Esophagus muscularis mucosa (tissue), 4 donors: Measurements from ENCODE around the gene ANKRD44. TPM values are rescaled to one million over a fixed set of nuclear protein-coding genes. Genes with fewer than 3 reads are reported as not detected.

Experiments
- DNase-seq: peaks from one replicate; pipeline ENCODE4 v3.0.0-alpha.2; 2017; ENCODE audit errors: extremely low spot score
- H3K27ac ChIP-seq, 4 donors: fragments of 200-600 bp; sonication (generic); replicated peaks in 1 of 4; 1 replicate in 3 of 4; 2 replicates in 1 of 4; pipeline ENCODE4 v1.5.1; 2016 to 2019; ENCODE audit warnings: mild to moderate bottlenecking in 1 of 4
- H3K27me3 ChIP-seq, 4 donors: fragments of 200-600 bp; sonication (generic); one replicate each; pipeline versions ENCODE4 v1.5.1 to v1.6.0; 2016 to 2019
- H3K36me3 ChIP-seq, 4 donors: fragments of 200-600 bp; sonication (generic); one replicate each; pipeline ENCODE4 v1.5.1; 2016 to 2019
- H3K4me1 ChIP-seq, 4 donors: fragments of 200-600 bp; sonication (generic); one replicate each; pipeline ENCODE4 v1.5.1; 2016 to 2019
- H3K4me3 ChIP-seq, 4 donors: fragments of 200-600 bp; sonication (generic); 1 replicate in 2 of 4; 2 replicates in 2 of 4; pipeline ENCODE4 v1.5.1; 2016 to 2019; ENCODE audit warnings: mild to moderate bottlenecking in 4 of 4, moderate library complexity in 1 of 4
- H3K9me3 ChIP-seq, 4 donors: fragments of 200-600 bp; sonication (generic); 1 replicate in 3 of 4; 2 replicates in 1 of 4; pipeline ENCODE4 v1.5.1; 2016 to 2019
- EP300 ChIP-seq: sonication (generic); formaldehyde crosslinking; IDR thresholded peaks from one replicate; pipeline ENCODE4 v1.6.1; 2017; ENCODE audit warnings: antibody characterized with exemption
- POLR2A ChIP-seq: fragments of 450-650 bp; IDR thresholded peaks from one replicate; pipeline ENCODE4 v1.6.1; 2017; ENCODE audit warnings: antibody characterized with exemption, moderate library complexity, mild to moderate bottlenecking, low read depth
- POLR2AphosphoS5 ChIP-seq, 2 donors: sonication (generic); formaldehyde crosslinking; IDR thresholded peaks; one replicate each; pipeline ENCODE4 v1.6.1; 2017; ENCODE audit warnings: antibody characterized with exemption in 2 of 2
- WGBS: methylation state at CpG from one replicate; pipeline ENCODE4 v1.1.5; 2018; 5-methylcytosine and 5-hydroxymethylcytosine counted together
- intact Hi-C: fragments of 100-400 bp; cut with DNase I; formaldehyde crosslinking; loops from one replicate; pipeline ENCODE4 v1.15.1; 2023
- total RNA-seq, 4 donors: library from RNA; depleted of rRNA; stranded (reverse); fragments of >200 nt; gene quantifications; one replicate each; pipeline versions ENCODE4 v1.1.0 to v1.2.1, GENCODE V29; 2016
- TF ChIP-seq, protein P1 (sequence below), 3 experiments: fragments of 200-600 bp in 2 of 3; fragments of 450-650 bp in 1 of 3; sonication (generic) in 2 of 3; IDR thresholded peaks; one replicate each; pipeline ENCODE4 v1.5.1; 2017 to 2019; ENCODE audit warnings: antibody characterized with exemption in 3 of 3, mild to moderate bottlenecking in 2 of 3, moderate library complexity in 1 of 3

Gene ANKRD44
- total RNA-seq, 4 donors from 2014 or later: 41.4 to 76.6 (median 48.1) TPM

- 86% methylated on average over 3 of the region's 3 CpGs for WGBS
Observed at GRCh38 chr2:197190100-197190432, 120.5 kb downstream of the ANKRD44 start.

GRCh38 chr2:197189426-197190099 lies 121.0 kb downstream of the ANKRD44 start:
- Histone ChIP-seq H3K9me3 (no peaks in the 10 kb centered on the region), H3K27me3 (no peaks in the 10 kb centered on the region), H3K4me3 (no peak overlapping the region), H3K27ac (no peak overlapping the region), H3K36me3 (no peaks in the 10 kb centered on the region), H3K4me1 (peaks cover 8 to 54% (median 41%) of the 10 kb centered on the region in 4 donors)
- intact Hi-C loops: loop anchor here (2.0 to 5.0 kb wide), 3 partner anchors 68 to 188 kb away; partner anchors contain the start of gene ANKRD44
- no peak for TF ChIP-seq POLR2AphosphoS5 (IDR thresholded peaks at IDR 0.05)
- no peak for TF ChIP-seq EP300
- DNase-seq: peak; percentile 17
- 87% methylated on average over 10 of the region's 10 CpGs for WGBS

More at GRCh38 chr2:197190100-197190432, 120.5 kb downstream of the ANKRD44 start:
- no peaks in the 10 kb centered on the region for H3K36me3 ChIP-seq
- DNase-seq: no peak
- no peaks in the 10 kb centered on the region for H3K27me3 ChIP-seq
- no peaks in the 10 kb centered on the region for H3K9me3 ChIP-seq
- H3K4me3 ChIP-seq: no peak overlapping the region
- TF ChIP-seq, protein P1, sequence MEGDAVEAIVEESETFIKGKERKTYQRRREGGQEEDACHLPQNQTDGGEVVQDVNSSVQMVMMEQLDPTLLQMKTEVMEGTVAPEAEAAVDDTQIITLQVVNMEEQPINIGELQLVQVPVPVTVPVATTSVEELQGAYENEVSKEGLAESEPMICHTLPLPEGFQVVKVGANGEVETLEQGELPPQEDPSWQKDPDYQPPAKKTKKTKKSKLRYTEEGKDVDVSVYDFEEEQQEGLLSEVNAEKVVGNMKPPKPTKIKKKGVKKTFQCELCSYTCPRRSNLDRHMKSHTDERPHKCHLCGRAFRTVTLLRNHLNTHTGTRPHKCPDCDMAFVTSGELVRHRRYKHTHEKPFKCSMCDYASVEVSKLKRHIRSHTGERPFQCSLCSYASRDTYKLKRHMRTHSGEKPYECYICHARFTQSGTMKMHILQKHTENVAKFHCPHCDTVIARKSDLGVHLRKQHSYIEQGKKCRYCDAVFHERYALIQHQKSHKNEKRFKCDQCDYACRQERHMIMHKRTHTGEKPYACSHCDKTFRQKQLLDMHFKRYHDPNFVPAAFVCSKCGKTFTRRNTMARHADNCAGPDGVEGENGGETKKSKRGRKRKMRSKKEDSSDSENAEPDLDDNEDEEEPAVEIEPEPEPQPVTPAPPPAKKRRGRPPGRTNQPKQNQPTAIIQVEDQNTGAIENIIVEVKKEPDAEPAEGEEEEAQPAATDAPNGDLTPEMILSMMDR (IDR thresholded peaks at IDR 0.05): no peak
- TF ChIP-seq POLR2A: no peak
- TF ChIP-seq EP300: no peak
- no peak for TF ChIP-seq POLR2AphosphoS5 (IDR thresholded peaks at IDR 0.05)
- H3K4me1 ChIP-seq: peaks cover 7 to 54% (median 40%) of the 10 kb centered on the region in 4 donors
- no peak overlapping the region for H3K27ac ChIP-seq
- intact Hi-C loops: loop anchor here (2.0 to 5.0 kb wide), 3 partner anchors 67 to 187 kb away; partner anchors contain the start of gene ANKRD44

DNA sequence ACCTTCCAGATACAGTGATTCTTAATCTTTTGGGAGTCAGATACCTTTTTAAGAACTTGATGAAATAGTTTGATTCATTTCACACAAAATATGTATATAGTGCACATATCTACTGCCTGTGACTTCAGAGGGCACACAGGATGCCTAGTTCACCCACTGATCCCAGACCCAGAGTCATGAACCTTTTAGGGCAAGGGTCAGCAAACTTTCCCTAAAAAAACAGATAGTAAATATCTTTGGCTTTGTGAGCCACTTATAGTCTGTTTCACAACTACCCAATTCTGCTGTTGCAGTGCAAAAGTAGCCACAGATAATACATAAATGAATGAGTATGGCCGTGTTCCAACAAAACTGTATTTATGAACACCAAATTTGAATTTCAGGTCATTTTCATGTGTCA lies 124.9 kb downstream of the ANKRD44 start:
- no peaks in the 10 kb centered on the region for H3K9me3 ChIP-seq
- 92% methylated on average over 1 of the region's 1 CpG for WGBS
- no peaks in the 10 kb centered on the region for H3K36me3 ChIP-seq
- H3K4me1 ChIP-seq: peaks cover 8 to 65% (median 40%) of the 10 kb centered on the region in 4 donors
- DNase-seq: no peak
- intact Hi-C loops: no loop called here
- H3K27ac ChIP-seq: peak overlapping the region in 2 of 4 donors; percentile 50 to 55
- TF ChIP-seq POLR2AphosphoS5 (IDR thresholded peaks at IDR 0.05) (no peak), POLR2A (no peak), EP300 (no peak)
- TF ChIP-seq, protein P1 (IDR thresholded peaks at IDR 0.05): no peak
- H3K27me3 ChIP-seq: no peaks in the 10 kb centered on the region
- no peak overlapping the region for H3K4me3 ChIP-seq

DNA sequence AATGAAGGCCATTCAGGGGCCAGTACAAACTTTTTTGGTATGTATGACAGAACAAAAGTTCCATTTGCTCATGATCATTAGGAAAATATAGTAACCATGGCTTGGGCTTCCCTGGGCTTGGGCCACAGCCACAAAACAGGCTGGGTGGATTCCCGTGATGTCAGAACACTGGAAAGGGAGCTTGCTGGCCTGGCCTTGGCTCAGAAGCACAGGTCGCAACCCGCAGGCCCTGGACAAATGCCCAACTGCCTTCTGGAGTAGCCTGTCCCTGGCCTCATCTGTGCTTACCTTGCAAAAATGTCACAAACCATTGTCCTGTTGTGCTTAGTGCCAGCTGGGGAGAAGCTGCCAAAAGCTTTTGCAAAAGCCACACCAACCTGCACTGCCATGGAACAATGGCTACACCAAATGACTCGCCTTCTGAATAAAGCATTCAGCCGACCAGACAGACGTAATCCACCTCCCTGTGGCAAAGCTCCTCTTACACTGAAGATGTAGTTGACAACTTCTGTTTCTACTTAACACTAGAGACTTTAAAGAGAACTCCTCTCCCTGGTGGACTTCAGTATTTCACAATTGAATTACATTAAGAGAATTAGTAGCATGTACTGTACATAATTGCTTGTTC lies 125.5 kb downstream of the ANKRD44 start:
- Histone ChIP-seq H3K27ac (peak overlapping the region; percentile 21 to 55 (median 48)), H3K36me3 (no peaks in the 10 kb centered on the region), H3K27me3 (no peaks in the 10 kb centered on the region), H3K9me3 (no peaks in the 10 kb centered on the region), H3K4me3 (no peak overlapping the region), H3K4me1 (peaks cover 10 to 66% (median 38%) of the 10 kb centered on the region in 4 donors)
- no peak for DNase-seq
- intact Hi-C loops: no loop called here
- TF ChIP-seq POLR2A (no peak), POLR2AphosphoS5 (IDR thresholded peaks at IDR 0.05) (peak; percentile 22 to 67), EP300 (no peak)
- TF ChIP-seq, protein P1 (IDR thresholded peaks at IDR 0.05): no peak
- 49% methylated on average over 6 of the region's 6 CpGs for WGBS

DNA sequence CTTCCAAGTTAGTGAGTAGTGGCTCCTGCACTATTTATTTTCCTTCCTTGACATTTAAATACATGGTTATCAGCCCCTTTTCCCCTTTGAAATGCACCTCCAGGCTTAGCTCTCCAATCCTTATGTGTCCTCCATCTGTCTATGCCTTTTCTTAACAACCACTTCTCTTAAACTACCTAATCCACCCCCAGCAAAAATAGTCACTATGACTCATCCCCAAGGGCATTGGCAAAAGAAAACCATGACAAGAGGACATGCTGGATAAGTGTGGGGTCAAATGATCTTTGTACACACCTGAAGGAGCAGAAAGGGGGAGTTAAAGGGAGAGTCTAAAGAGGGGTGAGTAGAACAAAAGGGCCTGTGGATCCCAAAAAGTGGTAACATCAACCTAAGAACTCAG lies 127.2 kb downstream of the ANKRD44 start:
- intact Hi-C loops: no loop called here
- Histone ChIP-seq H3K36me3 (no peaks in the 10 kb centered on the region), H3K9me3 (no peaks in the 10 kb centered on the region), H3K27ac (peak overlapping the region in 1 of 4 donors; percentile 6), H3K4me1 (peaks cover 10 to 60% (median 38%) of the 10 kb centered on the region in 4 donors), H3K27me3 (no peaks in the 10 kb centered on the region), H3K4me3 (no peak overlapping the region)
- DNase-seq: peak; percentile 26
- TF ChIP-seq POLR2AphosphoS5 (IDR thresholded peaks at IDR 0.05): no peak
- no peak for TF ChIP-seq POLR2A
- TF ChIP-seq EP300: no peak
- TF ChIP-seq, protein P1 (IDR thresholded peaks at IDR 0.05): no peak
